Prostate gland (tissue), 2 donors: ENCODE results near the gene ARL15. TPM values are rescaled to one million over a fixed set of nuclear protein-coding genes. Genes with fewer than 3 reads are reported as not detected.

Source experiments
- DNase-seq: peaks from one replicate; pipeline ENCODE4 v3.0.0-alpha.2; 2019; ENCODE audit warnings: low spot score
- H3K27ac ChIP-seq, 2 donors: fragments of 200-600 bp; sonication (generic); 2 replicates each; pipeline ENCODE4 v1.5.1; 2017 to 2019
- H3K27me3 ChIP-seq: fragments of 200-600 bp; sonication (generic); replicated peaks from 2 replicates; pipeline ENCODE4 v1.5.1; 2019; ENCODE audit not compliant: insufficient read depth
- H3K36me3 ChIP-seq, 2 donors: fragments of 200-600 bp; sonication (generic); 1 replicate in 1 of 2; 2 replicates in 1 of 2; pipeline versions ENCODE4 v1.5.1 to v1.8.1; 2017 to 2019
- H3K4me1 ChIP-seq: fragments of 200-600 bp; sonication (generic); replicated peaks from 2 replicates; pipeline ENCODE4 v1.5.1; 2019
- H3K4me3 ChIP-seq, 2 donors: fragments of 200-600 bp; sonication (generic); 2 replicates each; pipeline ENCODE4 v1.5.1; 2017 to 2019
- H3K9me3 ChIP-seq: fragments of 200-600 bp; sonication (generic); 2 replicates; pipeline ENCODE4 v1.5.1; 2017
- POLR2A ChIP-seq: fragments of 450-650 bp; IDR thresholded peaks from one replicate; pipeline ENCODE4 v1.6.1; 2016; ENCODE audit warnings: antibody characterized with exemption, mild to moderate bottlenecking
- POLR2AphosphoS5 ChIP-seq: sonication (generic); formaldehyde crosslinking; IDR thresholded peaks from one replicate; pipeline ENCODE4 v1.6.1; 2017; ENCODE audit warnings: antibody characterized with exemption
- WGBS: methylation state at CpG from one replicate; pipeline ENCODE4 v1.1.5; 2018; 5-methylcytosine and 5-hydroxymethylcytosine counted together
- intact Hi-C: fragments of 100-400 bp; cut with DNase I; formaldehyde crosslinking; loops from one replicate; pipeline ENCODE4 v1.14.2; 2022
- total RNA-seq, 2 donors: library from RNA; depleted of rRNA; stranded (reverse); fragments of >200 nt; gene quantifications; one replicate each; pipeline ENCODE4 v1.1.0, GENCODE V29; 2016
- TF ChIP-seq, protein P1 (sequence below), 4 experiments: fragments of 200-600 bp in 2 of 4; fragments of 450-650 bp in 2 of 4; sonication (generic) in 2 of 4; IDR thresholded peaks; 1 replicate in 3 of 4; 2 replicates in 1 of 4; pipeline ENCODE4 v1.5.1; 2016 to 2019; ENCODE audit warnings: antibody characterized with exemption in 4 of 4, mild to moderate bottlenecking in 2 of 4, moderate library complexity in 2 of 4

ARL15 gene
- total RNA-seq, 2 donors from 2014 or later = 16.1 to 38.4 TPM

- Histone ChIP-seq H3K4me1 (no peaks in the 10 kb centered on the region), H3K27ac (no peak overlapping the region), H3K27me3 (no peaks in the 10 kb centered on the region), H3K36me3 (no peaks in the 10 kb centered on the region), H3K9me3 (no peaks in the 10 kb centered on the region), H3K4me3 (no peak overlapping the region)
- no peak for DNase-seq
- intact Hi-C loops = no loop called here
- WGBS = 86% methylated on average over 4 of the region's 4 CpGs
- TF ChIP-seq POLR2AphosphoS5 (no peak), POLR2A (no peak)
- TF ChIP-seq, protein P1, sequence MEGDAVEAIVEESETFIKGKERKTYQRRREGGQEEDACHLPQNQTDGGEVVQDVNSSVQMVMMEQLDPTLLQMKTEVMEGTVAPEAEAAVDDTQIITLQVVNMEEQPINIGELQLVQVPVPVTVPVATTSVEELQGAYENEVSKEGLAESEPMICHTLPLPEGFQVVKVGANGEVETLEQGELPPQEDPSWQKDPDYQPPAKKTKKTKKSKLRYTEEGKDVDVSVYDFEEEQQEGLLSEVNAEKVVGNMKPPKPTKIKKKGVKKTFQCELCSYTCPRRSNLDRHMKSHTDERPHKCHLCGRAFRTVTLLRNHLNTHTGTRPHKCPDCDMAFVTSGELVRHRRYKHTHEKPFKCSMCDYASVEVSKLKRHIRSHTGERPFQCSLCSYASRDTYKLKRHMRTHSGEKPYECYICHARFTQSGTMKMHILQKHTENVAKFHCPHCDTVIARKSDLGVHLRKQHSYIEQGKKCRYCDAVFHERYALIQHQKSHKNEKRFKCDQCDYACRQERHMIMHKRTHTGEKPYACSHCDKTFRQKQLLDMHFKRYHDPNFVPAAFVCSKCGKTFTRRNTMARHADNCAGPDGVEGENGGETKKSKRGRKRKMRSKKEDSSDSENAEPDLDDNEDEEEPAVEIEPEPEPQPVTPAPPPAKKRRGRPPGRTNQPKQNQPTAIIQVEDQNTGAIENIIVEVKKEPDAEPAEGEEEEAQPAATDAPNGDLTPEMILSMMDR (IDR thresholded peaks at IDR 0.05) = no peak
These were observed 4.6 kb downstream of the ARL15 start for GRCh38 chr5:54305737-54306136.

DNA sequence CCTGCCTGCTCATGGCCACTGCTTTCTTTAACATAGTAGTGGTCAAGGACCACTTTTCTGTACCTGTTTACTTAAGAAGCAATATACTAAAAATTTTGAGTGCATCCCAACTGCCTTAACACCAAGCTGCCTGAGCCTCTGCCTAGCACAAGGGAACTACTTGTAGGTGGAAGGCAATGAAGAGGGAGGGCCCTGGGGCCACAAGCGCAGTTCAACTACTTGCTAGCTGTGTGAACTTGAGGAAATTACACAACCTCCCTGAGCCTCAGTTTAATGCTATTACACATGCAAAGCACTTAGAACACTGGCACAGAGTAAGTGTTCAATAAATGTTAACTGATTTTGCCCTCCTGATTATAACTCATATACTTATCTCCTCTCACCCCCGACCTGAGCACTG, 6.3 kb downstream of the ARL15 start:
- intact Hi-C loops = no loop called here
- Histone ChIP-seq H3K27me3 (no peaks in the 10 kb centered on the region), H3K4me3 (no peak overlapping the region), H3K9me3 (no peaks in the 10 kb centered on the region), H3K36me3 (no peaks in the 10 kb centered on the region), H3K4me1 (no peaks in the 10 kb centered on the region), H3K27ac (no peak overlapping the region)
- TF ChIP-seq POLR2AphosphoS5 (no peak), POLR2A (no peak)
- TF ChIP-seq, protein P1 (IDR thresholded peaks at IDR 0.05) = no peak
- 89% methylated on average over 2 of the region's 2 CpGs for WGBS
- DNase-seq = no peak

GRCh38 chr5:54302267-54302687, 8.1 kb downstream of the ARL15 start:
- intact Hi-C loops = no loop called here
- WGBS = 92% methylated on average over 5 of the region's 5 CpGs
- H3K4me1 ChIP-seq = no peaks in the 10 kb centered on the region

DNA sequence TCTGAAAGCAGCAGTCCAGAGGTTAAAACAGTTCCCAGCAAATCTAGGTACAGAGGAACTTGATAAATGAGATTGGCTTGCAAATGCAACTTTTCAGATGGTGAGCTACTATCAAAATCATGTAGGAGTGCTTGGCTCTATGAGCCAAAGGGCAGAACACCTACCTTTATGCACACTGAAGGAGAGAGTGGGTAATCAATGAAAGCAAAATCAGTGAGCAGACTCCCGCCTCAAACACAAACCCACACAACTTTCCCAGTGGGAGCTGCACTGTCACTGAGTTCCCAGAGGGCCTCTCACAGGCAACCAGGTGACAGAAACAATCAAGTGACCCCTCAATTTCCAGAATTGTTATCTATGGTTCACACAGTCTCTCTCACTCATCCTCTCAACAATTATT, 8.5 kb downstream of the ARL15 start:
- Histone ChIP-seq H3K36me3 (no peaks in the 10 kb centered on the region), H3K27ac (no peak overlapping the region), H3K27me3 (no peaks in the 10 kb centered on the region), H3K4me1 (no peaks in the 10 kb centered on the region), H3K4me3 (no peak overlapping the region), H3K9me3 (no peaks in the 10 kb centered on the region)
- DNase-seq = no peak
- 95% methylated on average over 1 of the region's 1 CpG for WGBS
- intact Hi-C loops = no loop called here
- TF ChIP-seq POLR2AphosphoS5 = no peak
- no peak for TF ChIP-seq POLR2A
- TF ChIP-seq, protein P1 (IDR thresholded peaks at IDR 0.05) = no peak

More at GRCh38 chr5:54302267-54302687, 8.1 kb downstream of the ARL15 start:
- H3K27me3 ChIP-seq = no peaks in the 10 kb centered on the region
- no peaks in the 10 kb centered on the region for H3K36me3 ChIP-seq
- no peak for DNase-seq
- no peak overlapping the region for H3K4me3 ChIP-seq
- H3K9me3 ChIP-seq = no peaks in the 10 kb centered on the region
- no peak overlapping the region for H3K27ac ChIP-seq
- TF ChIP-seq, protein P1 (IDR thresholded peaks at IDR 0.05) = no peak
- TF ChIP-seq POLR2A (no peak), POLR2AphosphoS5 (no peak)

DNA sequence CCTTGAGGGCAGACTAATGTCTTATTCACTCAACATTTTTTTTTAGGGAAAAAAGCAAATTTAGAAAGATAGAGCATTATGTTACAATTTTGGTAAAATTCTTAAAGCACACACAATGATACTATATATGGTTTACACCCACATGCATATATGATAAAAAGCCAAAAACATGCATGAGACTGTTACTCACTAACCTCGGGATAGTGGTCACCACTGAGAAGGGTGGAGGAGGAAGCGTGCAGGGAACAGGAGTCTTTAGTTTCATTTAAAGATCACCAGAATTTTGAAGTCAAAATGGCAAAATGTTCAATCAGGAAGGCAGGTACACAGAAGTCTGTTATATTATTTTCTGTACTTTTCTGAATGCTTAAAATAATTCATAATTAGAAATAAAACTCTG, 9.2 kb downstream of the ARL15 start:
- Histone ChIP-seq H3K4me1 (no peaks in the 10 kb centered on the region), H3K27ac (no peak overlapping the region), H3K4me3 (no peak overlapping the region), H3K36me3 (no peaks in the 10 kb centered on the region), H3K27me3 (no peaks in the 10 kb centered on the region), H3K9me3 (no peaks in the 10 kb centered on the region)
- TF ChIP-seq POLR2AphosphoS5 = no peak
- TF ChIP-seq, protein P1 (IDR thresholded peaks at IDR 0.05) = no peak
- TF ChIP-seq POLR2A = no peak
- intact Hi-C loops = no loop called here
- 67% methylated on average over 2 of the region's 2 CpGs for WGBS
- no peak for DNase-seq
